Small intestine (tissue), 7 donors: ENCODE data around the gene UBL7. TPM values are rescaled to one million over a fixed set of nuclear protein-coding genes. Genes with fewer than 3 reads are reported as not detected.

ENCODE experiments used
- DNase-seq, 2 donors: peaks; one replicate each; pipeline versions ENCODE4 v3.0.0 to v3.0.0-alpha.2; 2013
- FAIRE-seq: peaks from 2 replicates; lab custom pipeline; 2012; peaks lifted over from hg19 to GRCh38; lab: Jason Lieb, UNC
- H3K27ac ChIP-seq, 3 donors: one replicate each; pipeline ENCODE4 v1.5.1; 2013; ENCODE audit warnings: low read length in 2 of 3, mild to moderate bottlenecking in 2 of 3, control low read depth in 1 of 3, inconsistent platforms in 1 of 3, low read depth in 1 of 3, moderate library complexity in 1 of 3
- H3K27me3 ChIP-seq, 3 donors: one replicate each; pipeline ENCODE4 v1.6.1; 2013; ENCODE audit warnings: low read length in 3 of 3, inconsistent platforms in 1 of 3; ENCODE audit not compliant: control insufficient read depth in 3 of 3, insufficient read depth in 3 of 3
- H3K36me3 ChIP-seq, 3 donors: one replicate each; pipeline ENCODE4 v1.6.1; 2013; ENCODE audit warnings: low read length in 3 of 3, inconsistent platforms in 1 of 3, low read depth in 1 of 3, mild to moderate bottlenecking in 1 of 3, moderate library complexity in 1 of 3; ENCODE audit not compliant: control insufficient read depth in 3 of 3, insufficient read depth in 2 of 3
- H3K4me1 ChIP-seq, 3 donors: one replicate each; pipeline ENCODE4 v1.6.1; 2013; ENCODE audit warnings: low read length in 2 of 3, inconsistent platforms in 1 of 3, low read depth in 1 of 3, mild to moderate bottlenecking in 1 of 3, moderate library complexity in 1 of 3; ENCODE audit not compliant: control insufficient read depth in 3 of 3, insufficient read depth in 2 of 3
- H3K4me3 ChIP-seq, 3 donors: one replicate each; pipeline ENCODE4 v1.5.1; 2013; ENCODE audit warnings: low read length in 3 of 3, control low read depth in 1 of 3, inconsistent platforms in 1 of 3, low read depth in 1 of 3, mild to moderate bottlenecking in 1 of 3, moderate library complexity in 1 of 3
- H3K9me3 ChIP-seq, 2 donors: one replicate each; pipeline ENCODE4 v1.6.1; 2013; ENCODE audit warnings: low read depth in 1 of 2, low read length in 1 of 2; ENCODE audit not compliant: control insufficient read depth in 2 of 2, insufficient read depth in 1 of 2
- WGBS, 3 donors: extraction: QIAGEN DNeasy Blood & Tissue Kit; methylation state at CpG; one replicate each; pipeline ENCODE4 v1.1.7; 2013; 5-methylcytosine and 5-hydroxymethylcytosine counted together
- polyA plus RNA-seq, 4 donors: library from polyadenylated mRNA; stranded (reverse) in 3 of 4; unstranded in 1 of 4; fragments of 200-250 nt in 3 of 4; fragments of 120-200 nt in 1 of 4; gene quantifications; one replicate each; pipeline versions ENCODE4 v1.2.1 to v1.2.3, GENCODE V29; 2013
- donor health status: healthy with polysubstance abuse.
- donor health status: control.
- donor health status: control.
- donor health status: Bipolar disorder and iron deficiency.
- donor health status: healthy.

The UBL7 gene
- polyA plus RNA-seq, 4 donors: 33.3 to 51.7 (median 41.1) TPM

- no peak for DNase-seq
- Histone ChIP-seq H3K27me3 (no peaks in the 10 kb centered on the region), H3K4me3 (no peak overlapping the region), H3K9me3 (no peaks in the 10 kb centered on the region), H3K4me1 (no peaks in the 10 kb centered on the region), H3K27ac (no peak overlapping the region), H3K36me3 (peaks cover 4 to 67% (median 23%) of the 10 kb centered on the region in 3 donors)
- WGBS, 3 donors: 93 to 100% (median 93%) methylated on average over 2 of the region's 2 CpGs
- FAIRE-seq: no peak
These were observed 9.6 kb downstream of the UBL7 start for GRCh38 chr15:74451322-74451721.

DNA sequence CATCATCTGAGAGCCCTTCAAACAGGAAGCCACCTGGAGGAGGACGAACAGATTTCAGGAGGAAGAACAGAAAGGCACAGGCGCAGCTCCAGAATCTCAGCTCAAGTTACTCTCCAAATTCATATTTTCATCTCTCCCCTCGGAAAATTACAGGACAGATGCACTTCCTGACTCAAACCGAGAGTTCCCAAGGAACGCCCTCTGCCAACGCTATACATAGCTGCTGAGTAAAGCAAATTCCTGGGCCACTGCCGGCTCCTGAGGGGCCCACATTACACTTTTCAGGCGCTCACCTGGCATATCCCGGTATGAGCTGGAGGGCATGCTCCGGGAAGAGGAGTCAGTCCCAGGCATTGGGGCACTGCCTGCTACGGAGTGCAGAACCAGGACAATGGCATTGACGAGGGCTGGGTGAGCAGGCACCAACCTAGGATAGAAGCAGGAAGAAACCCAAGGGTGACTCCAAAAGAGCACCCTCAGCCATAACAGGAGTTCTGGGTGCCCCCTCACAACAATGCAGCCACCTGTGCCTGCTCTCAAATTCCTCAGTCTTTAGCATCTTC is 11.2 kb downstream of the UBL7 start:
- no peak for FAIRE-seq

GRCh38 chr15:74449095-74449494 is 11.9 kb downstream of the UBL7 start:
- H3K4me3 ChIP-seq: no peak overlapping the region
- peaks cover 4 to 77% (median 28%) of the 10 kb centered on the region in 3 donors for H3K36me3 ChIP-seq
- DNase-seq (no peak), FAIRE-seq (no peak)
- H3K27ac ChIP-seq: no peak overlapping the region
- WGBS, 3 donors: 94 to 96% (median 95%) methylated on average over 7 of the region's 7 CpGs
- H3K4me1 ChIP-seq: no peaks in the 10 kb centered on the region
- no peaks in the 10 kb centered on the region for H3K27me3 ChIP-seq
- H3K9me3 ChIP-seq: no peaks in the 10 kb centered on the region

More for the DNA sequence above, 11.2 kb downstream of the UBL7 start:
- H3K9me3 ChIP-seq: no peaks in the 10 kb centered on the region
- no peaks in the 10 kb centered on the region for H3K4me1 ChIP-seq
- 93 to 94% (median 94%) methylated on average over 12 of the region's 12 CpGs for WGBS, 3 donors
- DNase-seq: no peak
- H3K36me3 ChIP-seq: peaks cover 4 to 75% (median 30%) of the 10 kb centered on the region in 3 donors
- no peak overlapping the region for H3K27ac ChIP-seq
- no peak overlapping the region for H3K4me3 ChIP-seq
- H3K27me3 ChIP-seq: no peaks in the 10 kb centered on the region

GRCh38 chr15:74445816-74446763 is 14.9 kb downstream of the UBL7 start:
- peaks cover 4 to 60% (median 25%) of the 10 kb centered on the region in 3 donors for H3K36me3 ChIP-seq
- no peaks in the 10 kb centered on the region for H3K27me3 ChIP-seq
- no peak for FAIRE-seq
- 80 to 90% (median 89%) methylated on average over 9 of the region's 9 CpGs for WGBS, 3 donors
- H3K4me3 ChIP-seq: no peak overlapping the region
- no peak for DNase-seq
- H3K4me1 ChIP-seq: peaks cover 0 to 12% (median 0%) of the 10 kb centered on the region in 3 donors
- no peak overlapping the region for H3K27ac ChIP-seq
- no peaks in the 10 kb centered on the region for H3K9me3 ChIP-seq

DNA sequence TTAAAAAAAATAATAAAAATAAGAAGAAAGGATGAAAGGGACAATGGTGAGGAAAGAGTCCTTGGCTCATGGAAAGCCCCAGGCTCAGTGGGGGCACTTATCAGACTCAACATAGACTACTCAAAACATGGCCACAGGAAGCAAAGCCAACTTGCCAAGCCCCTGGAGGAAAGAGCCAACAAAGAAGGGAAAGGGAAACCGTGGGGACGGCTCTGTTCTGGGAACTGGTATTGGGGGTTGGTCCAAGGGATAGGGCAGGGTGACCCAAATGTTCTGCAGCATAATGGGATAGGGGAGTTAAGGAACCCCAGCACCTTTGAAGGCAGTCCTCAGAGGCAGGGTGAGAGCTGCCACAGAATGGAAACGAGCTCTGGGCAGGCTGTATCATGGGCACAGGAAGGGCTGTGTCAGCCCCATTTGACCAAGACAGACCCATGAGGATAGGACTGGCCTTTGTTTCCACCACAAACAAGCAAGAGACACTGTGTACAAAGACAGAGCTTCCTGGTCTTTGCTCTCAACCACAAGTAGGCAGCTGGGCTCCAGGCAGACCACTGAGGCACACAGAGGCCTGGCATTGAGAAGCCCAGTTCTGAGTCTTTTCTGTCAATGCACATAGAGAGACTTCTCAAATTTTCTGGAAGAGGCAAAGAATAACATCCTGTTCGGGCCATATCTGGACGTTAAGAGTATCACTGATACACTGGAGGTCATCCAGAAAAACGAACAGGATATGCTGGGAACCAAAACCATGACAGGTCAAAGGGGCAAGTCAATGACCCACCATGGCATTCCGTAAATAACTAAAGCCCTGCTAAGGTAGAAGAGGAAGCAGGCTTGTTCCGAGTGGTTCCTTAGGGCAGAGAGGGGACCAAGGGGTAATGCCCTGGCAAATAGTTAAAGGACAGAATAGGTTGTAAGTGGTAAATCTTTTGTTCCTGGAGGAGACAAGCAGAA is 16.6 kb downstream of the UBL7 start:
- WGBS, 3 donors: 69 to 80% (median 79%) methylated on average over 8 of the region's 8 CpGs
- H3K4me1 ChIP-seq: peaks cover 0 to 12% (median 0%) of the 10 kb centered on the region in 3 donors
- no peaks in the 10 kb centered on the region for H3K9me3 ChIP-seq
- H3K4me3 ChIP-seq: no peak overlapping the region
- H3K36me3 ChIP-seq: peaks cover 4 to 44% (median 18%) of the 10 kb centered on the region in 3 donors
- H3K27me3 ChIP-seq: no peaks in the 10 kb centered on the region
- H3K27ac ChIP-seq: no peak overlapping the region
- DNase-seq (no peak), FAIRE-seq (no peak)

DNA sequence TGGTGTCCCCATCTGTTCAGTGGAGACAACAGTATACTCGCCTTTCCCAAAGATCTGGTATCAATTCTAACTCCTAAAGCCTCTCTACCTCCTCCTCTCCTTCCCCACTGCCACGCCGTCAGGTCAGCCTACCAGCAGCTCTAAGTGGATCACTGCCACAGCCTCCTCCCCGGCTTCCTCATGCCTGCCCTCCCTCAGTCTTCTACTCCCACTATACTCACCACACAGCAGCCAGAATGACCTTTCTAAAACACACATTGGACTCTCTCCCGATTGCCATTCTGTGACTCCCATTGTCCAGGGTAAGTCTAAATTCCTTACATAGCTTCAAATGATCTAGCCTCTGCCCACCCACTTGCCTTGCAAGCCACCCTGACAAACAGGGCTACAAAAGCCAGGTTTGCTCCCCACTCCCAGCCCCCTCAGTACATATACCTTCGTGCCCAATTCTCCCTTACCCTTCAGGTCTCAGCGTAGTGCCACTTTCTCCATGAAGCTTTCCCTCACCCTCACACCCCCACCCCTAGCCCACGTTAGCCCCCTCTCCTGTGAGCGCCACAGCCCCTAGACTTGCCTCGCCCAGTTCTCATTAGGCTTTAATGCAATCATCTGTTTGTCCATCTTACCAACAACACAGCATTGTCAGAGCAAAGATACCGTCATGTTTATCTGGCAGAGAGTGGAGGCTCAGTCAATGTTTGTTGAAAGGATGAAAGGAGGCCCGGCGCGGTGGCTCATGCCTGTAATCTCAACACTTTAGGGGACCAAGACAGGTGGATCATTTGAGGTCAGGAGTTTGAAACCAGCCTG is 17.7 kb downstream of the UBL7 start:
- no peaks in the 10 kb centered on the region for H3K9me3 ChIP-seq
- DNase-seq (no peak), FAIRE-seq (no peak)

GRCh38 chr15:74442604-74443003 is 18.4 kb downstream of the UBL7 start:
- DNase-seq (no peak), FAIRE-seq (no peak)
- Histone ChIP-seq H3K4me1 (peaks cover 0 to 12% (median 0%) of the 10 kb centered on the region in 3 donors), H3K27me3 (no peaks in the 10 kb centered on the region), H3K27ac (no peak overlapping the region), H3K36me3 (peaks cover 0 to 27% (median 15%) of the 10 kb centered on the region in 3 donors), H3K4me3 (no peak overlapping the region), H3K9me3 (no peaks in the 10 kb centered on the region)
- WGBS, 3 donors: 50 to 63% (median 62%) methylated on average over 3 of the region's 3 CpGs

More for the DNA sequence above, 17.7 kb downstream of the UBL7 start:
- Histone ChIP-seq H3K27ac (no peak overlapping the region), H3K27me3 (no peaks in the 10 kb centered on the region), H3K4me3 (no peak overlapping the region), H3K36me3 (peaks cover 0 to 34% (median 16%) of the 10 kb centered on the region in 3 donors), H3K4me1 (peaks cover 0 to 12% (median 0%) of the 10 kb centered on the region in 3 donors)
- WGBS, 3 donors: 52 to 68% (median 67%) methylated on average over 14 of the region's 14 CpGs
